Endodermal cell (in vitro differentiated cells): ENCODE measurements around the gene AGTPBP1. TPM values are rescaled to one million over a fixed set of nuclear protein-coding genes. Genes with fewer than 3 reads are reported as not detected.

Experiments
- DNase-seq: peaks from one replicate; pipeline ENCODE4 v3.0.0-alpha.2; 2017
- H3K27ac ChIP-seq: 2 replicates; pipeline ENCODE4 v1.5.1; 2013; ENCODE audit warnings: mild to moderate bottlenecking, low read depth, low read length, moderate library complexity
- H3K27me3 ChIP-seq: 2 replicates; pipeline ENCODE4 v1.6.1; 2013; ENCODE audit warnings: mild to moderate bottlenecking, low read length, moderate library complexity; ENCODE audit not compliant: insufficient read depth, control insufficient read depth, poor library complexity, severe bottlenecking
- H3K36me3 ChIP-seq: 2 replicates; pipeline ENCODE4 v1.7.0; 2013; ENCODE audit warnings: mild to moderate bottlenecking, low read length, moderate library complexity; ENCODE audit not compliant: control insufficient read depth, insufficient read depth
- H3K4me1 ChIP-seq: one replicate; pipeline ENCODE4 v1.7.0; 2013; ENCODE audit warnings: low read length; ENCODE audit not compliant: control insufficient read depth, insufficient read depth
- H3K4me3 ChIP-seq: 2 replicates; pipeline ENCODE4 v1.5.1; 2013; ENCODE audit warnings: mild to moderate bottlenecking, low read length, moderate library complexity
- H3K9ac ChIP-seq: 2 replicates; pipeline ENCODE4 v1.6.1; 2013; ENCODE audit warnings: mild to moderate bottlenecking, low read length, moderate library complexity; ENCODE audit not compliant: poor library complexity, severe bottlenecking; ENCODE audit errors: extremely low read depth
- H3K9me3 ChIP-seq: 2 replicates; pipeline ENCODE4 v1.6.1; 2013; ENCODE audit warnings: mild to moderate bottlenecking, low read length, moderate library complexity; ENCODE audit not compliant: control insufficient read depth
- H3K27ac Mint-ChIP-seq: 2 replicates; pipeline ENCODE4 v1.8.0; 2020; ENCODE audit warnings: mixed read lengths
- H3K27me3 Mint-ChIP-seq: 2 replicates; pipeline ENCODE4 v1.8.0; 2021; ENCODE audit warnings: mild to moderate bottlenecking, mixed read lengths; ENCODE audit not compliant: insufficient read depth
- H3K36me3 Mint-ChIP-seq: 2 replicates; pipeline ENCODE4 v1.8.0; 2020; ENCODE audit warnings: low read depth, mixed read lengths
- H3K4me1 Mint-ChIP-seq: 2 replicates; pipeline ENCODE4 v1.8.0; 2020; ENCODE audit warnings: mixed read lengths
- H3K4me3 Mint-ChIP-seq: 2 replicates; pipeline ENCODE4 v1.8.0; 2020; ENCODE audit warnings: mild to moderate bottlenecking, moderate library complexity, mixed read lengths
- H3K9me3 Mint-ChIP-seq: 2 replicates; pipeline ENCODE4 v1.8.0; 2020; ENCODE audit warnings: mild to moderate bottlenecking, mixed read lengths
- CTCF ChIP-seq: fragments of 200-600 bp; sonication (generic); conservative IDR thresholded peaks from 2 replicates; pipeline ENCODE4 v1.5.0; 2021; ENCODE audit warnings: antibody characterized with exemption, mild to moderate bottlenecking
- WGBS, 2 experiments: methylation state at CpG; one replicate each; pipeline versions ENCODE4 v1.1.5 to v1.1.7; 2013; ENCODE audit warnings: missing lambda C conversion rate in 2 of 2, mixed read lengths in 1 of 2; ENCODE audit not compliant: insufficient coverage in 1 of 2, insufficient read length in 1 of 2; 5-methylcytosine and 5-hydroxymethylcytosine counted together
- total RNA-seq, 2 donors: library from RNA; stranded (reverse); fragmentation: NEBNext Ultra II Directional in 1 of 2; extraction: Animal tissue kit (Norgen Biotek cat#: 25700) in 1 of 2; gene quantifications; 2 replicates in 1 of 2; 3 replicates in 1 of 2; pipeline ENCODE4 v1.2.1, GENCODE V29; 2021

The AGTPBP1 gene
- total RNA-seq, 2 donors from 2014 or later = 45.7 to 54.9 TPM

- Histone ChIP-seq H3K27ac (no peak overlapping the region), H3K4me3 (no peak overlapping the region), H3K9me3 (no peaks in the 10 kb centered on the region), H3K9ac (no peak overlapping the region), H3K27me3 (no peaks in the 10 kb centered on the region), H3K4me1 (peaks cover 7% of the 10 kb centered on the region), H3K36me3 (no peaks in the 10 kb centered on the region)
- Mint-ChIP-seq H3K4me3 (no peak overlapping the region), H3K27me3 (peaks cover 3% of the 10 kb centered on the region), H3K27ac (no peak overlapping the region), H3K9me3 (no peaks in the 10 kb centered on the region), H3K36me3 (no peaks in the 10 kb centered on the region), H3K4me1 (peaks cover 20% of the 10 kb centered on the region)
- DNase-seq = peak; percentile 54
- no peak for TF ChIP-seq CTCF
- 88 to 94% methylated on average over 7 of the region's 7 CpGs for WGBS, 2 experiments
Measured at GRCh38 chr9:85744480-85744879, 2.7 kb upstream of the AGTPBP1 start.

- H3K36me3 ChIP-seq = no peaks in the 10 kb centered on the region
- H3K4me3 ChIP-seq = no peak overlapping the region
- Mint-ChIP-seq H3K27me3 (peaks cover 3% of the 10 kb centered on the region), H3K4me1 (peaks cover 22% of the 10 kb centered on the region), H3K36me3 (no peaks in the 10 kb centered on the region), H3K9me3 (no peaks in the 10 kb centered on the region), H3K4me3 (peak overlapping the region; percentile 25), H3K27ac (no peak overlapping the region)
- TF ChIP-seq CTCF = no peak
- no peak overlapping the region for H3K9ac ChIP-seq
- peak; percentile 72 for DNase-seq
- H3K27ac ChIP-seq = no peak overlapping the region
- H3K9me3 ChIP-seq = no peaks in the 10 kb centered on the region
- H3K4me1 ChIP-seq = peaks cover 7% of the 10 kb centered on the region
- H3K27me3 ChIP-seq = no peaks in the 10 kb centered on the region
- WGBS, 2 experiments = 63 to 64% methylated on average over 10 to 14 of the region's 14 CpGs
Measured at GRCh38 chr9:85743275-85744128, 1.7 kb upstream of the AGTPBP1 start.

DNA sequence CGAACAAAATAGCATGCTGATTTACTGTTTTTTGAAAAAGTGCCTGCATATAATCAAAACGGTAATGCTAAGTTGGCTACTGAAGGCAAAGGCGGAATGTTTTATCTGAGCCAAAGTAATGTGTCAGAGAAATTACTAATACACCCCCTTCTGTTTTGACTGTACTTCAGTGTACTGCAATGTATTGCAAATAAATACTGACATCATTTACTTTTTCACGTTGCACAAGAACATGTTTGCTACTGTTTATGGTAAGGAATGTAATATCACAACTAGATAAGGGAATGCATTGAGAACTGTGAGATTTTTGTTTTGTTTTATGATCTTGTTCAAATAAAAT, 813 bp upstream of the AGTPBP1 start:
- peak overlapping the region; percentile 87 for H3K4me3 ChIP-seq
- H3K36me3 Mint-ChIP-seq = no peaks in the 10 kb centered on the region
- DNase-seq = no peak
- peaks cover 25% of the 10 kb centered on the region for H3K4me1 Mint-ChIP-seq
- H3K9me3 Mint-ChIP-seq = no peaks in the 10 kb centered on the region
- peak overlapping the region; percentile 72 for H3K27ac ChIP-seq
- peaks cover 3% of the 10 kb centered on the region for H3K27me3 Mint-ChIP-seq
- H3K4me3 Mint-ChIP-seq = peak overlapping the region; percentile 76
- H3K4me1 ChIP-seq = peaks cover 7% of the 10 kb centered on the region
- H3K9me3 ChIP-seq = no peaks in the 10 kb centered on the region
- H3K36me3 ChIP-seq = no peaks in the 10 kb centered on the region
- peak overlapping the region; percentile 95 for H3K27ac Mint-ChIP-seq
- H3K27me3 ChIP-seq = no peaks in the 10 kb centered on the region
- no peak for TF ChIP-seq CTCF
- 42 to 48% methylated on average over 2 to 4 of the region's 4 CpGs for WGBS, 2 experiments
- H3K9ac ChIP-seq = peak overlapping the region; percentile 0
